Calu3 (cell line): ENCODE measurements around the gene CPLX1. TPM values are rescaled to one million over a fixed set of nuclear protein-coding genes. Genes with fewer than 3 reads are reported as not detected.

Experiments used
- BruUV-seq: library from RNA; stranded (reverse); fragments of 400-500 nt; replicated peaks from 2 replicates; lab custom pipeline; 2021; lab: Mats Ljungman, UMichigan
- CTCF ChIA-PET: fragments of 300-600 bp; sonication (Branson Sonifier 250); formaldehyde crosslinking; loops from one replicate; lab custom pipeline; 2022; ENCODE audit warnings: antibody characterized with exemption; lab: Charles Lee
- DNase-seq: peaks from one replicate; pipeline ENCODE4 v3.0.0; 2022
- H3K27ac Mint-ChIP-seq: one replicate; pipeline ENCODE4 v1.8.0; 2022; ENCODE audit warnings: mixed read lengths; ENCODE audit not compliant: unreplicated experiment
- H3K27me3 Mint-ChIP-seq: one replicate; pipeline ENCODE4 v1.8.0; 2022; ENCODE audit warnings: mixed read lengths; ENCODE audit not compliant: unreplicated experiment
- H3K36me3 Mint-ChIP-seq: one replicate; pipeline ENCODE4 v1.8.0; 2022; ENCODE audit warnings: mild to moderate bottlenecking, moderate library complexity, mixed read lengths; ENCODE audit not compliant: insufficient read depth, unreplicated experiment
- H3K4me1 Mint-ChIP-seq: one replicate; pipeline ENCODE4 v1.8.0; 2022; ENCODE audit warnings: mild to moderate bottlenecking, low read depth, mixed read lengths; ENCODE audit not compliant: unreplicated experiment
- H3K4me3 Mint-ChIP-seq: one replicate; pipeline ENCODE4 v1.8.0; 2022; ENCODE audit warnings: mild to moderate bottlenecking, low read depth, moderate library complexity, mixed read lengths; ENCODE audit not compliant: unreplicated experiment
- H3K9me3 Mint-ChIP-seq: one replicate; pipeline ENCODE4 v1.8.0; 2022; ENCODE audit warnings: low read depth, mixed read lengths; ENCODE audit not compliant: unreplicated experiment
- intact Hi-C: fragments of 100-400 bp; cut with micrococcal nuclease; formaldehyde crosslinking; loops from one replicate; pipeline ENCODE4 v1.10.0; 2022; ENCODE audit not compliant: unreplicated experiment
- total RNA-seq: library from RNA; stranded (reverse); gene quantifications from 2 replicates; pipeline ENCODE4 v1.2.3, GENCODE V29; 2022
- TF ChIP-seq, protein P1 (sequence below): fragments of 200-600 bp; IDR thresholded peaks from one replicate; pipeline ENCODE4 v1.8.0; 2022; ENCODE audit warnings: antibody characterized with exemption; ENCODE audit not compliant: unreplicated experiment

CPLX1 gene
- total RNA-seq, 1 experiment from 2014 or later = 0.42 TPM

DNA sequence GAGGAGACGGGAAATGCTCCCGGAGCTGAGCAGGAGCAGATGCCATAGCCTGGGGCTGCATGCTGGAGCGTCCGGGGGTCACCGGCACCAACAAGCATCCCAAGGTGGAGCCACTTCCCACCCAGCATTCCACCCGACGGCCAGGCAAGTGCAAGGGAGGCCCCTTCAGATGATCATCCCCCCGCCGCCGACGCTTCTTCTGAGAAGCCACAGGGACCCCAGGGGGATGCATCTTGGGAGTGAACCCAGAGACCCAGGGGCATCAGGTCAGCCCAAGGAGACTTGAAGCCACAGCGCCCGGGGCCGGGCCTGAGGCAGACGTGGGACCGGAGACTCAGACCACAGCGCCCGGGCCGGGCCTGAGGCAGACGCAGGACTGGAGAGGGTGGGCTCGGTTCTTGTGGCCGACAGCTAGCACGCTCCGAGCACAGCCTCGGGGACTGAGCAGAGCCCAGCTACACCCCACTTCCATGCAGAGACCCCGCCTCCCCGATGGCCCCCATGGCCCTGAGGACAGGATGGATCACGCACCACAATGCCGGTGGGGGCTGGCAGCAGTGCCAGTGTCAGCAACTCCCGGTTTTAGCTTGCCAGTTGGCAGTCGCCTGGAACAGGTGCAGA is 33.0 kb upstream of the CPLX1 start:
- CTCF ChIA-PET = no interaction called here
- Mint-ChIP-seq H3K36me3 (peaks cover 20% of the 10 kb centered on the region), H3K9me3 (no peaks in the 10 kb centered on the region), H3K4me3 (no peak overlapping the region), H3K27me3 (no peaks in the 10 kb centered on the region), H3K27ac (no peak overlapping the region), H3K4me1 (no peaks in the 10 kb centered on the region)
- no TSS peak for BruUV-seq
- DNase-seq = no peak
- TF ChIP-seq, protein P1, sequence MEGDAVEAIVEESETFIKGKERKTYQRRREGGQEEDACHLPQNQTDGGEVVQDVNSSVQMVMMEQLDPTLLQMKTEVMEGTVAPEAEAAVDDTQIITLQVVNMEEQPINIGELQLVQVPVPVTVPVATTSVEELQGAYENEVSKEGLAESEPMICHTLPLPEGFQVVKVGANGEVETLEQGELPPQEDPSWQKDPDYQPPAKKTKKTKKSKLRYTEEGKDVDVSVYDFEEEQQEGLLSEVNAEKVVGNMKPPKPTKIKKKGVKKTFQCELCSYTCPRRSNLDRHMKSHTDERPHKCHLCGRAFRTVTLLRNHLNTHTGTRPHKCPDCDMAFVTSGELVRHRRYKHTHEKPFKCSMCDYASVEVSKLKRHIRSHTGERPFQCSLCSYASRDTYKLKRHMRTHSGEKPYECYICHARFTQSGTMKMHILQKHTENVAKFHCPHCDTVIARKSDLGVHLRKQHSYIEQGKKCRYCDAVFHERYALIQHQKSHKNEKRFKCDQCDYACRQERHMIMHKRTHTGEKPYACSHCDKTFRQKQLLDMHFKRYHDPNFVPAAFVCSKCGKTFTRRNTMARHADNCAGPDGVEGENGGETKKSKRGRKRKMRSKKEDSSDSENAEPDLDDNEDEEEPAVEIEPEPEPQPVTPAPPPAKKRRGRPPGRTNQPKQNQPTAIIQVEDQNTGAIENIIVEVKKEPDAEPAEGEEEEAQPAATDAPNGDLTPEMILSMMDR = no peak
- intact Hi-C loops = no loop called here

DNA sequence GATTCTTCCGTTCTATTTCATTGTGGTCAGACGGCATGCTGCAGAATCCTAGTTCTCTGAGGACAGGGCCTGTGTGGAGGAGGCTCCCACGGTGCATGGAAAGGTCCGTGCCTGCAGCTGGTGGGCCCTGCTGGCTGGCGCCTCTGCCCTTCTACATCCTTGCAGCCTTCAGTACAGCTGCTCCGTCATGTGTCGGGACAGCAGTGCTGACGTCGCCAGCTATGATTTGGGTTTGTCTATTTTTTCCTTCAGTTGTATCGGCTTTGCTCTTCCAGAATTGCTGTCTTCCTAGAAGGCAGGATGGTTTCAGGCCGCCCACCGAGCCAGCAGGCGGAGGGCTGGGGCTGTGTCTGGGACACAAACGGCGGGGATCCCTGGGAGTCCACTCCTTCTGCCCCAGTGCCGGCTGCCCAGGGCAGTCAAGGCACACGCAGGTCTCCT is 32.1 kb upstream of the CPLX1 start:
- H3K27ac Mint-ChIP-seq = no peak overlapping the region
- H3K4me1 Mint-ChIP-seq = no peaks in the 10 kb centered on the region
- H3K9me3 Mint-ChIP-seq = no peaks in the 10 kb centered on the region
- CTCF ChIA-PET = no interaction called here
- H3K36me3 Mint-ChIP-seq = peaks cover 25% of the 10 kb centered on the region
- TF ChIP-seq, protein P1 = no peak
- DNase-seq = no peak
- intact Hi-C loops = no loop called here
- H3K4me3 Mint-ChIP-seq = no peak overlapping the region
- no TSS peak for BruUV-seq
- H3K27me3 Mint-ChIP-seq = no peaks in the 10 kb centered on the region

DNA sequence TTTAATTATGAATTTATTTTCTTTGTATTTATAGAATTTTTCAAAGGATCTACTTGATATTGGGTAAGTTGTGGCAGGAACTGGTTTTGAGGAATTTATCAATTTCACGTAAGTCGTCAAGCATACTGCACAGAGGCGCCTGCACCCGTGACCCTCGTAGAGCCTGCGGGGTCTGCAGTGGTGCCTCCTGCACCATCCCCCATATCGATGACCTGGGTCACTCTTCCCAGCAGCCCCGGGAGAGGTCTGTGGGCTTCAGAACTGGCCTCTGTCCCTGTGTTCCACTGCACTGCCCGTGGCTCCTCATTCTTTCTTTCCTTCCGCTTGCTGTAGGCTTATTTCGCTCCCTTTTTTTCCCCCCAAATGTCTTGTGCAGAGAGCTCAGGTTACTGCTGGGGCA is 31.5 kb upstream of the CPLX1 start:
- Mint-ChIP-seq H3K36me3 (peaks cover 25% of the 10 kb centered on the region), H3K27ac (no peak overlapping the region), H3K4me3 (no peak overlapping the region), H3K27me3 (no peaks in the 10 kb centered on the region), H3K9me3 (no peaks in the 10 kb centered on the region), H3K4me1 (no peaks in the 10 kb centered on the region)
- DNase-seq = no peak
- intact Hi-C loops = no loop called here
- TF ChIP-seq, protein P1 = no peak
- CTCF ChIA-PET = no interaction called here
- no TSS peak for BruUV-seq

DNA sequence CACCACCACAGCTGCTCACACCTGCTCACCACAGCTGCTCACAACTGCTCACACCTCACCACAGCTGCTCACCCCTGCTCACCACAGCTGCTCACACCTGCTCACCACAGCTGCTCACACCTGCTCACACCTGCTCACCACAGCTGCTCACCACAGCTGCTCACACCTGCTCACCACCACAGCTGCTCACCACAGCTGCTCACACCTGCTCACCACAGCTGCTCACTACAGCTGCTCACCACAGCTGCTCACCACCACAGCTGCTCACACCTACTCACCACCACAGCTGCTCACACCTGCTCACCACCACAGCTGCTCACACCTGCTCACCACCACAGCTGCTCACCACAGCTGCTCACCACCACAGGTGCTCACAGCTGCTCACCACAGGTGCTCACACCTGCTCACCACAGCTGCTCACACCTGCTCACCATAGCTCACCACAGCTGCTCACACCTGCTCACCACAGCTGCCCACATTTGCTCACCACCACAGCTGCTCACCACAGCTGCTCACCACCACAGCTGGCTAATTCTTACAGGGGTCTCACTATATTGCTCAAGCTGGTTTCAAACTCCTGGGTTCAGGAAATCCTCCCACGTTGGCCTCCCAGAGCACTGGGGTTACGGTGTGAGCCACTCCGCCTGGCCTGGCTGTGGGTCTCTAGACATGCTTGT is 30.4 kb upstream of the CPLX1 start:
- H3K4me3 Mint-ChIP-seq = no peak overlapping the region
- BruUV-seq = no TSS peak
- TF ChIP-seq, protein P1 = no peak
- CTCF ChIA-PET = no interaction called here
- H3K27me3 Mint-ChIP-seq = no peaks in the 10 kb centered on the region
- H3K4me1 Mint-ChIP-seq = no peaks in the 10 kb centered on the region
- H3K27ac Mint-ChIP-seq = no peak overlapping the region
- H3K9me3 Mint-ChIP-seq = no peaks in the 10 kb centered on the region
- intact Hi-C loops = no loop called here
- peaks cover 25% of the 10 kb centered on the region for H3K36me3 Mint-ChIP-seq
- DNase-seq = no peak
